ENCODE data around the gene STAT5B. TPM values are rescaled to one million over a fixed set of nuclear protein-coding genes. Genes with fewer than 3 reads are reported as not detected.
A peak's percentile ranks its signal among the peaks of the same experiment; 100 is the strongest.
"Not testable (repeated sequence)": the region's sequence is repeated elsewhere in the genome, so short reads cannot be mapped to it uniquely, and the experiment has no call there.

Gene STAT5B
- total RNA-seq, 1 experiment from 2014 or later: 36.4 TPM

- ATAC-seq (peak; percentile 93), DNase-seq (ENCODE audit: low spot score) (peak; percentile 61)
- POLR2A ChIA-PET: interaction anchor here (1.1 to 1.5 kb wide), 3 partner anchors 54 to 200 kb away, joined by 3 to 4 read pairs (median 4); no protein-coding TSS in a partner anchor
- no peak overlapping the region for H3K27ac Mint-ChIP-seq
- TF ChIP-seq GABPB1 (CRISPR knock-in tag; IDR thresholded peaks at IDR 0.05) (0 out of 2 replicates have a peak, but pooled peaks have one; percentile 27), CTCF (IDR thresholded peaks at IDR 0.05) (peak; percentile 59; the same call in 1 of the 2 replicates), JAZF1 (CRISPR knock-in tag; IDR thresholded peaks at IDR 0.05) (no peak)
- H3K4me1 Mint-ChIP-seq: no peaks in the 10 kb centered on the region
- CTCF ChIA-PET: interaction anchor here (0.6 to 2.5 kb wide), 96 partner anchors 10 to 487 kb away, joined by 3 to 69 read pairs (median 5); partner anchors contain the start of genes CAVIN1, GHDC, HCRT and HSPB9
- H3K9me3 Mint-ChIP-seq: no peaks in the 10 kb centered on the region
- peaks cover 25% of the 10 kb centered on the region for H3K36me3 Mint-ChIP-seq
- no peak overlapping the region for H3K4me3 Mint-ChIP-seq
- no peaks in the 10 kb centered on the region for H3K27me3 Mint-ChIP-seq (ENCODE audit: low read depth)
These were observed 54.1 kb downstream of the STAT5B start for GRCh38 chr17:42221886-42222745.

- H3K4me3 Mint-ChIP-seq; DNase-seq (ENCODE audit: low spot score); H3K4me1 Mint-ChIP-seq; H3K9me3 Mint-ChIP-seq; H3K27me3 Mint-ChIP-seq (ENCODE audit: low read depth); POLR2A ChIA-PET; H3K27ac Mint-ChIP-seq; CTCF ChIA-PET: not testable (repeated sequence)
- peak; percentile 35; the same call in 1 of the 2 replicates for ATAC-seq
- H3K36me3 Mint-ChIP-seq: peaks cover 34% of the 10 kb centered on the region
These were observed 56.9 kb downstream of the STAT5B start for GRCh38 chr17:42219280-42219679.

- no peaks in the 10 kb centered on the region for H3K27me3 Mint-ChIP-seq (ENCODE audit: low read depth)
- CTCF ChIA-PET: interaction anchor here (1.2 to 3.3 kb wide), 2 partner anchors 8 to 20 kb away, joined by 3 to 21 read pairs; partner anchors contain the start of gene GHDC
- no peak overlapping the region for H3K27ac Mint-ChIP-seq
- no peaks in the 10 kb centered on the region for H3K4me1 Mint-ChIP-seq
- ATAC-seq (no peak), DNase-seq (ENCODE audit: low spot score) (no peak)
- POLR2A ChIA-PET: no interaction called here
- no peak overlapping the region for H3K4me3 Mint-ChIP-seq
- H3K9me3 Mint-ChIP-seq: no peaks in the 10 kb centered on the region
- H3K36me3 Mint-ChIP-seq: peaks cover 46% of the 10 kb centered on the region
- no peak for TF ChIP-seq ERG (CRISPR knock-in tag; IDR thresholded peaks at IDR 0.05)
- no peak for TF ChIP-seq ZNF232 (CRISPR knock-in tag; IDR thresholded peaks at IDR 0.05)
- no peak for TF ChIP-seq ZNF263 (CRISPR knock-in tag; IDR thresholded peaks at IDR 0.05; ENCODE audit: low read depth)
- TF ChIP-seq EMX1 (CRISPR knock-in tag; IDR thresholded peaks at IDR 0.05): no peak
- no peak for TF ChIP-seq ZNF219 (CRISPR knock-in tag; IDR thresholded peaks at IDR 0.05; ENCODE audit: borderline replicate concordance)
These were observed 62.0 kb downstream of the STAT5B start for GRCh38 chr17:42214156-42214555.

- H3K27me3 Mint-ChIP-seq (ENCODE audit: low read depth): no peaks in the 10 kb centered on the region
- no peak overlapping the region for H3K27ac Mint-ChIP-seq
- no peak for DNase-seq (ENCODE audit: low spot score)
- H3K9me3 Mint-ChIP-seq: no peaks in the 10 kb centered on the region
- no peak overlapping the region for H3K4me3 Mint-ChIP-seq
- peaks cover 47% of the 10 kb centered on the region for H3K36me3 Mint-ChIP-seq
- ChIA-PET POLR2A (no interaction called here), CTCF (interaction anchor here (0.6 to 3.3 kb wide), 3 partner anchors 10 to 191 kb away, joined by 3 to 21 read pairs (median 3); no protein-coding TSS in a partner anchor)
- ATAC-seq: no peak
- H3K4me1 Mint-ChIP-seq: no peaks in the 10 kb centered on the region
- no peak for TF ChIP-seq ATF3 (CRISPR knock-in tag; conservative IDR thresholded peaks at IDR 0.05)
- no peak for TF ChIP-seq CDX4 (CRISPR knock-in tag; IDR thresholded peaks at IDR 0.05; ENCODE audit: borderline replicate concordance)
- no peak for TF ChIP-seq ERG (CRISPR knock-in tag; IDR thresholded peaks at IDR 0.05)
- no peak for TF ChIP-seq AFF4 (CRISPR knock-in tag; IDR thresholded peaks at IDR 0.05; ENCODE audit: borderline replicate concordance)
- TF ChIP-seq ZNF121 (CRISPR knock-in tag; IDR thresholded peaks at IDR 0.05): no peak
- no peak for TF ChIP-seq ZNF671 (CRISPR knock-in tag; IDR thresholded peaks at IDR 0.05)
- no peak for TF ChIP-seq ZNF219 (CRISPR knock-in tag; IDR thresholded peaks at IDR 0.05; ENCODE audit: borderline replicate concordance)
- no peak for TF ChIP-seq NFE2L1 (CRISPR knock-in tag; IDR thresholded peaks at IDR 0.05)
- no peak for TF ChIP-seq OVOL2 (CRISPR knock-in tag; IDR thresholded peaks at IDR 0.05; ENCODE audit: borderline replicate concordance)
- TF ChIP-seq ZNF416 (CRISPR knock-in tag; IDR thresholded peaks at IDR 0.05): no peak
These were observed 63.8 kb downstream of the STAT5B start for GRCh38 chr17:42212382-42212781.
